Measurements from ENCODE around the gene TMEM184B.

The TMEM184B gene

DNA sequence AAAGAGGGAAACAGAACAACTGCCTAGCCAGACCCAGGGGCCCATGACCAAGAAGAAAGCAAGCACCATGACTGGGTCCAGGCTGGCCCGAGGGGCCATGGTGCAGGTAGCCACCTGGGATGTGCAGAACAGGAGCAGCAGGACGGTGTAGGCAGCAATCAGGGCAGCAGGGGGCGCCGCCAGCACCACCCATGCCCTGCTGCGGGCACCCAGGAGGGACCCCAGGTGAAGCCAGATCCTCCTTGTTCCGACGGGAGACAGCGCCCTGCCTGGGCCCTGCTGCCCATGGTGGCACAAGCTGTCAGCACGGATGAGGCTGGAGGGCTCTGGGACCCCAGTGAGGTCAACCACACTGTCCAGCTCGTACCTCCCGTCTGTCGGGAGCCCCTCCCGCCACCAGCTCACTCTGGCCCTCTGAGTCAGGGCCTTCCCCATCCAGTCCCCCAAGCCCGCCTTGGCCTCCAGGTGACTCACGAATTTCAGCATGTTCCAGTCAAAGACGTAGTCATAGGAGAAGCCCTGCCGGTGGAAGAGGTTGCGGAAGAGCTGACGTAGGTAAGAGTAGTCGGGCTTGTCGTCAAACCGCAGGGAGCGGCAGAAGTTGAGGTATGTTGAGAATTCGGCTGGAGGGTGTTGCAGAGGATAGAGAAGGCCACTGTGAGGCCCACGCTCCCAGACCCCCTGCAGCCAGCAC lies 25.6 kb upstream of the TMEM184B start:
- TF ChIP-seq, protein P1, sequence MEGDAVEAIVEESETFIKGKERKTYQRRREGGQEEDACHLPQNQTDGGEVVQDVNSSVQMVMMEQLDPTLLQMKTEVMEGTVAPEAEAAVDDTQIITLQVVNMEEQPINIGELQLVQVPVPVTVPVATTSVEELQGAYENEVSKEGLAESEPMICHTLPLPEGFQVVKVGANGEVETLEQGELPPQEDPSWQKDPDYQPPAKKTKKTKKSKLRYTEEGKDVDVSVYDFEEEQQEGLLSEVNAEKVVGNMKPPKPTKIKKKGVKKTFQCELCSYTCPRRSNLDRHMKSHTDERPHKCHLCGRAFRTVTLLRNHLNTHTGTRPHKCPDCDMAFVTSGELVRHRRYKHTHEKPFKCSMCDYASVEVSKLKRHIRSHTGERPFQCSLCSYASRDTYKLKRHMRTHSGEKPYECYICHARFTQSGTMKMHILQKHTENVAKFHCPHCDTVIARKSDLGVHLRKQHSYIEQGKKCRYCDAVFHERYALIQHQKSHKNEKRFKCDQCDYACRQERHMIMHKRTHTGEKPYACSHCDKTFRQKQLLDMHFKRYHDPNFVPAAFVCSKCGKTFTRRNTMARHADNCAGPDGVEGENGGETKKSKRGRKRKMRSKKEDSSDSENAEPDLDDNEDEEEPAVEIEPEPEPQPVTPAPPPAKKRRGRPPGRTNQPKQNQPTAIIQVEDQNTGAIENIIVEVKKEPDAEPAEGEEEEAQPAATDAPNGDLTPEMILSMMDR (IDR thresholded peaks at IDR 0.05): no peak
- no peak overlapping the region for H3K27ac ChIP-seq
- intact Hi-C loops (cut with DNase I; ENCODE audit: low total_unique reads): no loop called here
- H3K4me1 ChIP-seq: peaks cover 0 to 41% (median 6%) of the 10 kb centered on the region in 4 donors
- H3K9me3 ChIP-seq: no peaks in the 10 kb centered on the region
- peaks cover 92 to 100% (median 100%) of the 10 kb centered on the region in 3 donors for H3K36me3 ChIP-seq
- no peak for DNase-seq
- H3K4me3 ChIP-seq: no peak overlapping the region
- no peaks in the 10 kb centered on the region for H3K27me3 ChIP-seq

DNA sequence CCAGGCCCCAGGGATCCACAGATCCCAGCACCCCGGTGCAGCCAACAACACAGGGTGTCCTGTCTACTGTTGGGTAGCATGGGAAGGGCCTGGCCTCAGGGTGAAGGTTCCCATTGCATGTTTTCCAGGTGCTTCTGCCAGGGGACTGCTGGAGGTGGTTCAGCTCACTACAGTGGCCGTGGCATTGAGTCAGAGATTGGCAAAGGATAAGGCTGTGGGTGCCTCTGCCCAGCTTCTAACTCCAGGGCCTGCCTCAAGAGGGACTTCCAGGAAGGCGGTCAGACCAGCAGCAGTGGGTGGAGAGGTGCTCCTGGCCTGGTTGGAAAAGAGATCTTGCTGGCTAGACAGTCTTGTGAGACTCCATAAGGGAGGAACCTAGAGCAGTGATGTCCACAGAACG lies 23.6 kb upstream of the TMEM184B start:
- peaks cover 86 to 98% (median 96%) of the 10 kb centered on the region in 3 donors for H3K36me3 ChIP-seq
- DNase-seq: no peak
- H3K4me3 ChIP-seq: no peak overlapping the region
- no peaks in the 10 kb centered on the region for H3K9me3 ChIP-seq
- H3K27ac ChIP-seq: no peak overlapping the region
- intact Hi-C loops (cut with DNase I; ENCODE audit: low total_unique reads): no loop called here
- H3K27me3 ChIP-seq: no peaks in the 10 kb centered on the region
- peaks cover 0 to 31% (median 0%) of the 10 kb centered on the region in 4 donors for H3K4me1 ChIP-seq
- TF ChIP-seq, protein P1 (IDR thresholded peaks at IDR 0.05): no peak

DNA sequence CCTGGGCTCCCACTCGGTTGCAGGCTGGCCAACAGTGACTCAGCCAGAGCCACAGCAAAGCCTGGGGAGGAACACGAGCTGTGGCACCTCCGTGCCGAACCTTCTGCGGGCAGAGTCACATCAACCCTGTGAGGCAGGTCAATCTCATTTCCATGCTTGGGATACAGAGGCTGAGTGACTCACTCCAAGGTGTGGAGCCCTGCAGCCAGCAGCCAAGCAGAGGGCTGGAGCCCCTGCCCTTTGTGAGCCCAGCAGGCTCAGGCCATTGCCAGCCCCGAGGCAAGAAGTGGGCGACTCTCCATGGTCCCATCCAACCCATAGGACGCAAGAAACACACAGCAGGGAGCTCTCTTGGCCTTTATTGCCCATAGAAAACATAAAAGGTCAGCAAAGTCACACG lies 23.1 kb upstream of the TMEM184B start:
- intact Hi-C loops (cut with DNase I; ENCODE audit: low total_unique reads): no loop called here
- TF ChIP-seq, protein P1 (IDR thresholded peaks at IDR 0.05): no peak
- peaks cover 0 to 31% (median 0%) of the 10 kb centered on the region in 4 donors for H3K4me1 ChIP-seq
- H3K9me3 ChIP-seq: no peaks in the 10 kb centered on the region
- peak overlapping the region in 1 of 2 donors; percentile 17 for H3K27ac ChIP-seq
- no peak overlapping the region for H3K4me3 ChIP-seq
- no peak for DNase-seq
- H3K36me3 ChIP-seq: peaks cover 81 to 98% (median 96%) of the 10 kb centered on the region in 3 donors
- H3K27me3 ChIP-seq: no peaks in the 10 kb centered on the region

DNA sequence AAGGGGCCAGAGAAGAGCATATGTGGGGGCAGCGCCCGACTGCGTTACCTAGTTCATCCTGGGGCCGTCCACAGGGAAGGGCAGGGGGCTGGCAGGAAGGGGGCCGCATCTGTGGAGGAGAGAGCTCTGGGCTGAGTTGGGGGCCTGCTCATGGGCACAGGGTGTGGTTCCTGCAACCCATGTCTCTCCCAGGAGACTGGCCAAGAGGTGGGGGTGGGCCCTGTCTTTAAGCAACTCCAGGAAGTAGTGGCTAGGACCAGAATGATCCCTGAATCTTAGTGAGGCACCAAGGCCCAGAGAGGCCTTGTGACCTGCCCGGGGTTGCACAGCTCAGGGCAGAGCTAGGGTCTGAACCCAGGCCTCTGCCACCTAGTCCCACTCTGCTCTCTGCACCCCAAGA lies 22.5 kb upstream of the TMEM184B start:
- Histone ChIP-seq H3K36me3 (peaks cover 76 to 98% (median 93%) of the 10 kb centered on the region in 3 donors), H3K4me1 (peaks cover 0 to 28% (median 0%) of the 10 kb centered on the region in 4 donors), H3K27me3 (no peaks in the 10 kb centered on the region), H3K4me3 (no peak overlapping the region), H3K27ac (peak overlapping the region in 1 of 2 donors; percentile 16), H3K9me3 (no peaks in the 10 kb centered on the region)
- DNase-seq: no peak
- intact Hi-C loops (cut with DNase I; ENCODE audit: low total_unique reads): no loop called here
- TF ChIP-seq, protein P1 (IDR thresholded peaks at IDR 0.05): no peak

DNA sequence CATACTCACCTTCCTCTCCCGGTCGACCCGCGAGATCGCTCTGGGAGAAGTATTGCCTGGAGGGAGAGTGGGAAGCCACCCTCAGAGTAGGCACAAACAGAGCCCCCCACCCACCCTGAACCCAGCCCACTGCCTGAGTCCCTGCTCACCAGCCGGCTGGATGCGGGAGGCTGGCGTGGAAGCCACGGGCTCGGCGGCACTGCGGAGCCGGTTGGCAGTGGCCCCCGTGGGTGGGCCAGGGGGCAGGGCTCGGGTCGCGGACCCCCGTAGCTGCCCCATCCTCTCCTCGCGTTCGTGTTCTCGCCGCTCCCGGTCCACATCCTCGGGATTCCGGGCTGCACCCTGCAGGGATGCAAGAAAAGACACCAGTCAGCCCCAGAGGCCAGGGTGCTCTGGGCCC lies 21.4 kb upstream of the TMEM184B start:
- H3K4me3 ChIP-seq: no peak overlapping the region
- peaks cover 0 to 16% (median 0%) of the 10 kb centered on the region in 4 donors for H3K4me1 ChIP-seq
- no peaks in the 10 kb centered on the region for H3K9me3 ChIP-seq
- DNase-seq: no peak
- intact Hi-C loops (cut with DNase I; ENCODE audit: low total_unique reads): no loop called here
- H3K27me3 ChIP-seq: no peaks in the 10 kb centered on the region
- peaks cover 71 to 98% (median 91%) of the 10 kb centered on the region in 3 donors for H3K36me3 ChIP-seq
- peak overlapping the region in 1 of 2 donors; percentile 31 for H3K27ac ChIP-seq
- TF ChIP-seq, protein P1 (IDR thresholded peaks at IDR 0.05): no peak

Data from tibial artery (tissue), 4 donors.